Stimulated activated CD4-positive, alpha-beta T cell treated with anti-CD3 and anti-CD28 coated beads, Interleukin-15, amount 100 ng/mL, for 48 hours (primary cell): Measurements from ENCODE around the gene DYSF.

ENCODE experiments used
- DNase-seq, 2 donors: peaks; one replicate each; pipeline ENCODE4 v3.0.0-alpha.2; 2020; ENCODE audit warnings: low read depth in 2 of 2

The DYSF gene

GRCh38 chr2:71691747-71692441 lies 238.5 kb downstream of the DYSF start:
- DNase-seq: no peak

GRCh38 chr2:71692621-71693277 lies 239.4 kb downstream of the DYSF start:
- no peak for DNase-seq

GRCh38 chr2:71693286-71694270 lies 240.2 kb downstream of the DYSF start:
- no peak for DNase-seq

- no peak for DNase-seq
Observed at GRCh38 chr2:71694501-71695234, 241.3 kb downstream of the DYSF start.

- no peak for DNase-seq
Observed at GRCh38 chr2:71695235-71696120, 242.1 kb downstream of the DYSF start.

GRCh38 chr2:71696381-71696780 lies 243.0 kb downstream of the DYSF start:
- DNase-seq: no peak

- DNase-seq: no peak
Observed at GRCh38 chr2:71697106-71698004, 244.0 kb downstream of the DYSF start.

- DNase-seq: no peak
Observed at GRCh38 chr2:71699428-71699827, 246.1 kb downstream of the DYSF start.

GRCh38 chr2:71700041-71700657 lies 246.8 kb downstream of the DYSF start:
- DNase-seq: no peak

- no peak for DNase-seq
Observed at GRCh38 chr2:71700658-71701397, 247.5 kb downstream of the DYSF start.

GRCh38 chr2:71702071-71702970 lies 249.0 kb downstream of the DYSF start:
- DNase-seq: no peak

- DNase-seq: no peak
Observed at GRCh38 chr2:71702971-71703898, 249.9 kb downstream of the DYSF start.

- DNase-seq: no peak
Observed at GRCh38 chr2:71704131-71704561, 250.8 kb downstream of the DYSF start.

GRCh38 chr2:71704688-71705087 lies 251.3 kb downstream of the DYSF start:
- no peak for DNase-seq

- no peak for DNase-seq
Observed at GRCh38 chr2:71705171-71705960, 252.0 kb downstream of the DYSF start.
